Chondrocyte (in vitro differentiated cells): ENCODE results near the gene BBLN. TPM values are rescaled to one million over a fixed set of nuclear protein-coding genes. Genes with fewer than 3 reads are reported as not detected.

Source experiments
- DNase-seq: peaks from one replicate; pipeline ENCODE4 v3.0.0; 2021; ENCODE audit warnings: mixed read lengths, low spot score
- H3K27ac Mint-ChIP-seq: one replicate; pipeline ENCODE4 v1.8.0; 2021; ENCODE audit warnings: mild to moderate bottlenecking, moderate library complexity, mixed read lengths; ENCODE audit not compliant: unreplicated experiment
- H3K27me3 Mint-ChIP-seq: 2 replicates; pipeline ENCODE4 v1.8.0; 2021; ENCODE audit warnings: low read depth, mixed read lengths
- H3K36me3 Mint-ChIP-seq: 2 replicates; pipeline ENCODE4 v1.8.0; 2021; ENCODE audit warnings: low read depth, mixed read lengths
- H3K4me1 Mint-ChIP-seq: 2 replicates; pipeline ENCODE4 v1.8.0; 2021; ENCODE audit warnings: low read depth, mild to moderate bottlenecking, mixed read lengths
- H3K4me3 Mint-ChIP-seq: one replicate; pipeline ENCODE4 v1.8.0; 2021; ENCODE audit warnings: mild to moderate bottlenecking, moderate library complexity, mixed read lengths; ENCODE audit not compliant: unreplicated experiment
- H3K9me3 Mint-ChIP-seq: 2 replicates; pipeline ENCODE4 v1.8.0; 2021; ENCODE audit warnings: low read depth, mixed read lengths
- CTCF ChIP-seq: fragments of 200-600 bp; sonication (generic); IDR thresholded peaks from 2 replicates; pipeline ENCODE4 v1.5.0; 2021; ENCODE audit warnings: antibody characterized with exemption, mild to moderate bottlenecking, moderate library complexity
- total RNA-seq: library from RNA; stranded (reverse); gene quantifications from 3 replicates; pipeline ENCODE4 v1.2.1, GENCODE V29; 2021

Gene BBLN
- total RNA-seq, 1 donor from 2014 or later: 78.8 TPM

DNA sequence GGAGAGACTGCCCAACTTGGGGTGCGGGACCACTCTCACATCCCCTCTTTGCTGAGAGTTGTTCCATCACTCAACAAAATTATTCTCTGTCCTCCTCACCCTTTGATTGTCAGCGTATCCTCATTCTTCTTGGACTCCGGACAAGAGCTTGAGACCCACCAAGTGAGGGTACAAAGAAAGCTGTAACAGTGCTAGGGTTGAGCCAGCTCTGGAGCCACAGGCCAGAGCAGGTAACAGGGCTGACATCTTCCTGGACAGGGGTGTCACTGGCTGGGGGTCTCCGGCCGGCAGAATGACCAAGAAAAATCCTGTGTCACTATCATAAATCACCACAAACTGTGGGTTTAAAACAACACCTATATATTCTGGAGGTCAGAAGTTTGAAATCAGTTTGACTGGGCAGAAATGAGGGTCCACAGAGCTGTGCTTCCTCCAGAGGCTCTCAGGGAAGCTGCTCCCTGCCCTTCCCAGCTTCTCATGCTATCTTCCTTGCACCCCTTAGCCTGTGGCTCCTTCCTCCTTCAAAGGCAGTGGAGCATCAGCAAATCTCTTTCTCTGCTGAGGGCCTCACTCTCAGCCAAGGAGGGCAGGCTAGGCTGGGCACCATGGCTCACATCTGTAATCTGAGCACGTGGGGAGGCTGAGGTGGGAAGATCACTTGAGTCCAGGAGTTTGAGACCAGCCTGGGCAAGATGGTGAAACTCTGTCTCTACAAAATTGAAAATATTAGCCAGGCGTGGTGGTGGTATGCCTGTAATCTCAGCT lies 4.1 kb upstream of the BBLN start:
- DNase-seq: peak; percentile 33
- H3K4me1 Mint-ChIP-seq: peaks cover 2% of the 10 kb centered on the region
- H3K4me3 Mint-ChIP-seq: no peak overlapping the region
- no peak for TF ChIP-seq CTCF
- H3K27ac Mint-ChIP-seq: no peak overlapping the region
- no peaks in the 10 kb centered on the region for H3K9me3 Mint-ChIP-seq
- no peaks in the 10 kb centered on the region for H3K27me3 Mint-ChIP-seq
- no peaks in the 10 kb centered on the region for H3K36me3 Mint-ChIP-seq

- no peak for DNase-seq
- no peaks in the 10 kb centered on the region for H3K9me3 Mint-ChIP-seq
- no peak for TF ChIP-seq CTCF
- peaks cover 8% of the 10 kb centered on the region for H3K36me3 Mint-ChIP-seq
- peaks cover 19% of the 10 kb centered on the region for H3K4me1 Mint-ChIP-seq
- H3K27ac Mint-ChIP-seq: peak overlapping the region; percentile 17
- H3K4me3 Mint-ChIP-seq: peak overlapping the region; percentile 65
- no peaks in the 10 kb centered on the region for H3K27me3 Mint-ChIP-seq
Observed at GRCh38 chr9:128159522-128159783, 612 bp upstream of the BBLN start.

DNA sequence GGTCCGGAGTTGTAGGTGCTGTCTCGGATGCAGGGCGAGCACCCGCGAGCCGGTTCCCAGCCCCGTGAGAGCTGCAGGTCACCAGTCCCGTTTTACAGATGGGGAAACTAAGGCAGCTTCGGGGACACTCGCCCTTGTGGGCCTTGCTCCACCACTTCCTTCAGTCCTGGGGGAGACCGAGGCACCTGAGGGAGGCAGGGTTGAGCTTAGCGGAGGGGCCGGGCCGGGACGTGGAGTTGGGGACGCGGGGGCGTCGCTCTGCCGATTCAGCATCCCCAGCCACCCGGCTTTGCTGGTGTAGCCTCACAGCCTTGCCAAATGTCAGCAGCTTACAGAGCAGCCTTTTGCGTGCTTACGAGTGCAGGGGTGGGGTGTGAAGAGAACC lies 530 bp downstream of the BBLN start:
- Mint-ChIP-seq H3K27ac (peak overlapping the region; percentile 46), H3K4me1 (peaks cover 19% of the 10 kb centered on the region), H3K36me3 (peaks cover 10% of the 10 kb centered on the region), H3K4me3 (peak overlapping the region; percentile 71), H3K9me3 (no peaks in the 10 kb centered on the region), H3K27me3 (no peaks in the 10 kb centered on the region)
- peak; percentile 64 for DNase-seq
- no peak for TF ChIP-seq CTCF

DNA sequence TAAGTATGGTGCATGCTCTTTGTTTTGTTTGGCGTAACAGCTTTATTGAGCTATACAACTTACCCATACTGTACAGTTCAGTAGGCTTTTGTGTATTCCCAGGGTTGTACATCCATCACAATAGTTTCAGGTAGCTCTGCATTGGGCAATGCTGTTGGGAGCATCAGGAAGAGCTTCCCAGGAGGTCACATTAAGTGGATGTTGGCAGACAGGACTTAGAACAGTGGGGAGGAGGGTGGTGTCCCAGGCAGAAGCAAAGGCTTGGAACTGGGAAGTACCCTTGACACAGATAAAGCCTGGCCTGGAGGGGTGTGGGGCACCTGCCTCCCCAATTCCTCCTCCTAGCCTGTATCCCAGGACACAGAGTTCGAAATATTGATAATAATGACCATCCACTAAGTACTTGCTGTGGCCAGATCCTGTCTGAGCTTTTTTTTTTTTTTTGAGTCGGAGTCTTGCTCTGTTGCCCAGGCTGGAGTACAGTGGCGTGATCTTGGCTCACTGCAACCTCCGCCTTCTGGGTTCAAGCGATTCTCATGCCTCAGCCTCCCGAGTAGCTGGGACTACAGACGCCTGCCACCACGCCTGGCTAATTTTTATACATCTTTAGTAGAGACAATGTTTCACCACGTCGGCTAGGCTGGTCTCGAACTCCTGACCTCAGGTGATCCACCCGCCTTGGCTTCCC lies 1.3 kb downstream of the BBLN start:
- Mint-ChIP-seq H3K36me3 (peaks cover 13% of the 10 kb centered on the region), H3K4me3 (peak overlapping the region; percentile 71), H3K27me3 (no peaks in the 10 kb centered on the region), H3K27ac (peak overlapping the region; percentile 72), H3K4me1 (peaks cover 19% of the 10 kb centered on the region), H3K9me3 (no peaks in the 10 kb centered on the region)
- DNase-seq: no peak
- no peak for TF ChIP-seq CTCF

GRCh38 chr9:128162215-128163026 lies 2.4 kb downstream of the BBLN start:
- peak overlapping the region; percentile 72 for H3K27ac Mint-ChIP-seq
- H3K4me3 Mint-ChIP-seq: no peak overlapping the region
- peaks cover 18% of the 10 kb centered on the region for H3K36me3 Mint-ChIP-seq
- no peaks in the 10 kb centered on the region for H3K27me3 Mint-ChIP-seq
- no peak for TF ChIP-seq CTCF
- no peak for DNase-seq
- H3K9me3 Mint-ChIP-seq: no peaks in the 10 kb centered on the region
- peaks cover 19% of the 10 kb centered on the region for H3K4me1 Mint-ChIP-seq
